GM23338 (cell line): ENCODE data around the gene GTSF1L. TPM values are rescaled to one million over a fixed set of nuclear protein-coding genes. Genes with fewer than 3 reads are reported as not detected.

Experiments used
- ATAC-seq: fragments of 200-7000 bp; cut with Tn5 transposase; 3 replicates; pipeline ENCODE4 v1.9.1; 2020
- DNase-seq: peaks from one replicate; pipeline ENCODE4 v3.0.0-alpha.2; 2015; ENCODE audit warnings: low spot score
- H2AFZ ChIP-seq: fragments of 200-600 bp; sonication (generic); 2 replicates; pipeline ENCODE4 v1.8.0; 2016; ENCODE audit warnings: antibody characterized with exemption, mild to moderate bottlenecking, moderate library complexity
- H3F3A ChIP-seq: fragments of 200-600 bp; sonication (generic); replicated peaks from 2 replicates; pipeline ENCODE4 v1.8.0; 2017; ENCODE audit warnings: antibody characterized with exemption, mixed run types, low read depth
- H3K27ac ChIP-seq: fragments of 200-600 bp; sonication (generic); 2 replicates; pipeline ENCODE4 v1.6.1; 2016; ENCODE audit warnings: low read depth
- H3K27me3 ChIP-seq: fragments of 200-600 bp; sonication (generic); 2 replicates; pipeline ENCODE4 v1.8.0; 2016; ENCODE audit warnings: mild to moderate bottlenecking, mixed run types, moderate library complexity; ENCODE audit not compliant: insufficient read depth
- H3K36me3 ChIP-seq: fragments of 200-600 bp; sonication (generic); 2 replicates; pipeline ENCODE4 v1.8.0; 2016; ENCODE audit warnings: mild to moderate bottlenecking; ENCODE audit not compliant: insufficient read depth
- H3K4me1 ChIP-seq: fragments of 200-600 bp; sonication (generic); 2 replicates; pipeline ENCODE4 v1.8.0; 2016; ENCODE audit warnings: mild to moderate bottlenecking, moderate library complexity; ENCODE audit not compliant: insufficient read depth
- H3K4me2 ChIP-seq: fragments of 200-600 bp; sonication (generic); 2 replicates; pipeline ENCODE4 v1.7.1; 2017; ENCODE audit warnings: mixed run types
- H3K4me3 ChIP-seq: fragments of 200-600 bp; sonication (generic); 2 replicates; pipeline ENCODE4 v1.6.1; 2016; ENCODE audit warnings: mixed run types
- H3K79me2 ChIP-seq: fragments of 200-600 bp; sonication (generic); replicated peaks from 2 replicates; pipeline ENCODE4 v1.8.0; 2017; ENCODE audit warnings: mild to moderate bottlenecking; ENCODE audit not compliant: insufficient read depth
- H3K9me2 ChIP-seq: fragments of 200-600 bp; sonication (generic); 2 replicates; pipeline ENCODE4 v1.8.0; 2017; ENCODE audit not compliant: insufficient read depth
- H4K20me1 ChIP-seq: fragments of 200-600 bp; sonication (generic); replicated peaks from 2 replicates; pipeline ENCODE4 v1.8.0; 2017; ENCODE audit warnings: mild to moderate bottlenecking; ENCODE audit not compliant: insufficient read depth
- H3K27ac Mint-ChIP-seq: 2 replicates; pipeline ENCODE4 v1.8.0; 2020; ENCODE audit warnings: inconsistent platforms, mild to moderate bottlenecking, moderate library complexity, mixed read lengths
- H3K27me3 Mint-ChIP-seq: 3 replicates; pipeline ENCODE4 v1.8.0; 2022; ENCODE audit warnings: low read depth, mild to moderate bottlenecking, moderate library complexity, mixed read lengths, inconsistent platforms; ENCODE audit not compliant: insufficient read depth, poor library complexity
- H3K36me3 Mint-ChIP-seq: 3 replicates; pipeline ENCODE4 v1.8.0; 2021; ENCODE audit warnings: low read depth, mild to moderate bottlenecking, inconsistent platforms, moderate library complexity, mixed read lengths
- H3K4me1 Mint-ChIP-seq: 3 replicates; pipeline ENCODE4 v1.8.0; 2020; ENCODE audit warnings: mild to moderate bottlenecking, inconsistent platforms, mixed read lengths
- H3K4me3 Mint-ChIP-seq: 3 replicates; pipeline ENCODE4 v1.8.0; 2021; ENCODE audit warnings: moderate library complexity, mild to moderate bottlenecking, inconsistent platforms, mixed read lengths
- H3K9me3 Mint-ChIP-seq: 3 replicates; pipeline ENCODE4 v1.8.0; 2020; ENCODE audit warnings: moderate library complexity, mild to moderate bottlenecking, inconsistent platforms, mixed read lengths
- EZH2phosphoT487 ChIP-seq: fragments of 200-600 bp; sonication (generic); IDR thresholded peaks from one replicate; pipeline ENCODE4 v1.8.1; 2018; ENCODE audit warnings: antibody characterized with exemption; ENCODE audit not compliant: unreplicated experiment
- JUNB ChIP-seq: IDR thresholded peaks from one replicate; pipeline ENCODE4 v1.6.1; 2016; ENCODE audit warnings: antibody characterized with exemption; ENCODE audit not compliant: unreplicated experiment
- POLR2AphosphoS5 ChIP-seq: IDR thresholded peaks from 2 replicates; pipeline ENCODE4 v1.6.1; 2016; ENCODE audit warnings: antibody characterized with exemption, low read depth
- polyA plus RNA-seq: library from polyadenylated mRNA; unstranded; fragments of >200 nt; fragmentation: Nextera tagmentation; extraction: Ambion mirVana; gene quantifications from 2 replicates; pipeline ENCODE4 v1.2.1, GENCODE V29; 2016
- total RNA-seq: library from RNA; depleted of rRNA; stranded (reverse); fragments of >200 nt; shearing (Covaris generic); gene quantifications from 2 replicates; pipeline ENCODE4 v1.2.3, GENCODE V29; 2014
- TF ChIP-seq, protein P1 (sequence below): fragments of 250-450 bp; sonication (Bioruptor Pico); IDR thresholded peaks from 2 replicates; pipeline ENCODE4 v1.5.0; 2020; ENCODE audit warnings: mild to moderate bottlenecking, moderate library complexity
- TF ChIP-seq, protein P2 (sequence below): IDR thresholded peaks from one replicate; pipeline ENCODE4 v1.6.1; 2018; ENCODE audit warnings: antibody characterized with exemption; ENCODE audit not compliant: unreplicated experiment
- TF ChIP-seq, protein P3 (sequence below): IDR thresholded peaks from 2 replicates; pipeline ENCODE4 v1.6.1; 2016; ENCODE audit warnings: antibody characterized with exemption

The GTSF1L gene
- total and polyA plus RNA-seq, 2 experiments from 2014 or later, result not detected

DNA sequence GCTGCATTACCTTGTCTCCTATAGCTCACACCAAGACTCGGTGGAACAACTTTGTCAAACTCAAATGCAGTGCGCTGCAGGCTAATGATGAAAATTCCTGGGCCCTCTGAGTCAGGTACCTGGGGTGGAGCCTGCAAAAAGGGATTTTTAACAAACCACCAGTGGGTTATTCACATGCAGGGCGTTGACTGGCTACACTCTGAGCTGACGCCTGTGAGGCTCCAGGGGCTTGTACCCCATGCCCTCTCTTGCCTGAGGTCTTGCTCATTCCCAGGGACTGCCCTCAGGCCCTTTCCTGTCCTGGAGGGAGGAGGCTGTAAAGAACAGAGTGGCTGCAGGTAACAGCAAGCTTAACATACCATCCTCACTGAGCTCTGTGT is 9.2 kb downstream of the GTSF1L start (continued):
- TF ChIP-seq, protein P1, sequence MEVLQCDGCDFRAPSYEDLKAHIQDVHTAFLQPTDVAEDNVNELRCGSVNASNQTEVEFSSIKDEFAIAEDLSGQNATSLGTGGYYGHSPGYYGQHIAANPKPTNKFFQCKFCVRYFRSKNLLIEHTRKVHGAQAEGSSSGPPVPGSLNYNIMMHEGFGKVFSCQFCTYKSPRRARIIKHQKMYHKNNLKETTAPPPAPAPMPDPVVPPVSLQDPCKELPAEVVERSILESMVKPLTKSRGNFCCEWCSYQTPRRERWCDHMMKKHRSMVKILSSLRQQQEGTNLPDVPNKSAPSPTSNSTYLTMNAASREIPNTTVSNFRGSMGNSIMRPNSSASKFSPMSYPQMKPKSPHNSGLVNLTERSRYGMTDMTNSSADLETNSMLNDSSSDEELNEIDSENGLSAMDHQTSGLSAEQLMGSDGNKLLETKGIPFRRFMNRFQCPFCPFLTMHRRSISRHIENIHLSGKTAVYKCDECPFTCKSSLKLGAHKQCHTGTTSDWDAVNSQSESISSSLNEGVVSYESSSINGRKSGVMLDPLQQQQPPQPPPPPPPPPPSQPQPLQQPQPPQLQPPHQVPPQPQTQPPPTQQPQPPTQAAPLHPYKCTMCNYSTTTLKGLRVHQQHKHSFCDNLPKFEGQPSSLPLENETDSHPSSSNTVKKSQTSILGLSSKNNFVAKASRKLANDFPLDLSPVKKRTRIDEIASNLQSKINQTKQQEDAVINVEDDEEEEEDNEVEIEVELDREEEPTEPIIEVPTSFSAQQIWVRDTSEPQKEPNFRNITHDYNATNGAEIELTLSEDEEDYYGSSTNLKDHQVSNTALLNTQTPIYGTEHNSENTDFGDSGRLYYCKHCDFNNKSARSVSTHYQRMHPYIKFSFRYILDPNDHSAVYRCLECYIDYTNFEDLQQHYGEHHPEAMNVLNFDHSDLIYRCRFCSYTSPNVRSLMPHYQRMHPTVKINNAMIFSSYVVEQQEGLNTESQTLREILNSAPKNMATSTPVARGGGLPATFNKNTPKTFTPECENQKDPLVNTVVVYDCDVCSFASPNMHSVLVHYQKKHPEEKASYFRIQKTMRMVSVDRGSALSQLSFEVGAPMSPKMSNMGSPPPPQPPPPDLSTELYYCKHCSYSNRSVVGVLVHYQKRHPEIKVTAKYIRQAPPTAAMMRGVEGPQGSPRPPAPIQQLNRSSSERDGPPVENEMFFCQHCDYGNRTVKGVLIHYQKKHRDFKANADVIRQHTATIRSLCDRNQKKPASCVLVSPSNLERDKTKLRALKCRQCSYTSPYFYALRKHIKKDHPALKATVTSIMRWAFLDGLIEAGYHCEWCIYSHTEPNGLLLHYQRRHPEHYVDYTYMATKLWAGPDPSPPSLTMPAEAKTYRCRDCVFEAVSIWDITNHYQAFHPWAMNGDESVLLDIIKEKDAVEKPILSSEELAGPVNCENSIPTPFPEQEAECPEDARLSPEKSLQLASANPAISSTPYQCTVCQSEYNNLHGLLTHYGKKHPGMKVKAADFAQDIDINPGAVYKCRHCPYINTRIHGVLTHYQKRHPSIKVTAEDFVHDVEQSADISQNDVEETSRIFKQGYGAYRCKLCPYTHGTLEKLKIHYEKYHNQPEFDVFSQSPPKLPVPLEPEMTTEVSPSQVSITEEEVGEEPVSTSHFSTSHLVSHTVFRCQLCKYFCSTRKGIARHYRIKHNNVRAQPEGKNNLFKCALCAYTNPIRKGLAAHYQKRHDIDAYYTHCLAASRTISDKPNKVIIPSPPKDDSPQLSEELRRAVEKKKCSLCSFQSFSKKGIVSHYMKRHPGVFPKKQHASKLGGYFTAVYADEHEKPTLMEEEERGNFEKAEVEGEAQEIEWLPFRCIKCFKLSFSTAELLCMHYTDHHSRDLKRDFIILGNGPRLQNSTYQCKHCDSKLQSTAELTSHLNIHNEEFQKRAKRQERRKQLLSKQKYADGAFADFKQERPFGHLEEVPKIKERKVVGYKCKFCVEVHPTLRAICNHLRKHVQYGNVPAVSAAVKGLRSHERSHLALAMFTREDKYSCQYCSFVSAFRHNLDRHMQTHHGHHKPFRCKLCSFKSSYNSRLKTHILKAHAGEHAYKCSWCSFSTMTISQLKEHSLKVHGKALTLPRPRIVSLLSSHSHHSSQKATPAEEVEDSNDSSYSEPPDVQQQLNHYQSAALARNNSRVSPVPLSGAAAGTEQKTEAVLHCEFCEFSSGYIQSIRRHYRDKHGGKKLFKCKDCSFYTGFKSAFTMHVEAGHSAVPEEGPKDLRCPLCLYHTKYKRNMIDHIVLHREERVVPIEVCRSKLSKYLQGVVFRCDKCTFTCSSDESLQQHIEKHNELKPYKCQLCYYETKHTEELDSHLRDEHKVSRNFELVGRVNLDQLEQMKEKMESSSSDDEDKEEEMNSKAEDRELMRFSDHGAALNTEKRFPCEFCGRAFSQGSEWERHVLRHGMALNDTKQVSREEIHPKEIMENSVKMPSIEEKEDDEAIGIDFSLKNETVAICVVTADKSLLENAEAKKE, result no peak

DNA sequence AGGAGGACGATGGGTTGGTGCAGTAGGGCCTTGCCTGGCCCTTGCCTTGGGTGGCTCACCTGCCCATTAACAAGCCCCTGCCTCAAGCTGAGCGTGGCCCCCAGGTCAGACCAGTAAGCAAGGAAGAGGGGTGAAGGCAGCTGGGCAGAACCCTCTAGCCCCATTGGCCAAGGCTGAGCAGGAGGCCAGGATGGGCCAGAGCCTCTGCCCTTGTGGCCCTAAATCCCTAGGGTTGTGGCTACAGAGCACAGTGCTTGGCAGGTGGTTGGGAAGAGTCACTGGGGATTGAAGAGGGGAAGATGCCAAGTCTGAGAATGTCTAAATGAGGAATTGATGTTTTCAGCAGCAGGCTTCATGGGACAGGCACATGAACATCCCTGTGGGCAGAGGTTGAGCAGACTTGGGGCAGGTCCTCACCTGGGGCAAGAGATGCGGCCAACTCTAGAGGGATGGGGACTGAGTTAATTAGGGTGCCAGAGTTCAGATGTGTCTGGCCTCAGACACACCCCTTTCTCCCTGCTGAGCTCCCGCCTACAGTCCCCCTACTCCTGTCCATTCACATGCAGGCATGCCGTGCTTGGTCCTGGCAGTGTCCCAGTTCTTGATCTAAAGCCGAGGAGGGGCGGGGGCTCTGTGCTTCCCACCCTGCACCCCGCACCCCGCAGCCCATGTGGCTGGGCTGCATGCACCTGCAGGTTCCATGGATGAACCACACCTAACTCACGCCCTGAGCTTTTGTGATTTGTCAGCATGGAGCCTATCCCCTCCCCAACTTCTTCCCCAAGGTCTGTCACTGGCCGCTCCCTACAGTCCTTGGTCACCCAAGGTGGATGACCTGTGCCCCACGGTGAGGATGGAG is 9.8 kb downstream of the GTSF1L start:
- no peak overlapping the region for H3K4me2 ChIP-seq
- no peaks in the 10 kb centered on the region for H3K27me3 ChIP-seq
- H3K79me2 ChIP-seq, result no peaks in the 10 kb centered on the region
- H3K27ac ChIP-seq, result no peak overlapping the region
- no peaks in the 10 kb centered on the region; the same call in none of the 2 replicates for H4K20me1 ChIP-seq
- Mint-ChIP-seq H3K36me3 (peaks cover 44% of the 10 kb centered on the region), H3K27ac (no peak overlapping the region), H3K4me1 (peaks cover 7% of the 10 kb centered on the region; the same call in 1 of the 3 replicates), H3K9me3 (no peaks in the 10 kb centered on the region; the same call in 2 of the 3 replicates), H3K4me3 (no peak overlapping the region), H3K27me3 (peaks cover 6% of the 10 kb centered on the region)
- H3K4me3 ChIP-seq, result no peak overlapping the region
- H3F3A ChIP-seq, result no peaks in the 10 kb centered on the region
- no peak overlapping the region for H2AFZ ChIP-seq
- ATAC-seq (no peak), DNase-seq (no peak)
- H3K36me3 ChIP-seq, result 0 out of 2 replicates have a peak, but pooled peaks cover 8% of the 10 kb centered on the region
- no peaks in the 10 kb centered on the region; the same call in 1 of the 2 replicates for H3K4me1 ChIP-seq
- H3K9me2 ChIP-seq, result no peaks in the 10 kb centered on the region
- no peak for TF ChIP-seq EZH2phosphoT487
- TF ChIP-seq, protein P2, sequence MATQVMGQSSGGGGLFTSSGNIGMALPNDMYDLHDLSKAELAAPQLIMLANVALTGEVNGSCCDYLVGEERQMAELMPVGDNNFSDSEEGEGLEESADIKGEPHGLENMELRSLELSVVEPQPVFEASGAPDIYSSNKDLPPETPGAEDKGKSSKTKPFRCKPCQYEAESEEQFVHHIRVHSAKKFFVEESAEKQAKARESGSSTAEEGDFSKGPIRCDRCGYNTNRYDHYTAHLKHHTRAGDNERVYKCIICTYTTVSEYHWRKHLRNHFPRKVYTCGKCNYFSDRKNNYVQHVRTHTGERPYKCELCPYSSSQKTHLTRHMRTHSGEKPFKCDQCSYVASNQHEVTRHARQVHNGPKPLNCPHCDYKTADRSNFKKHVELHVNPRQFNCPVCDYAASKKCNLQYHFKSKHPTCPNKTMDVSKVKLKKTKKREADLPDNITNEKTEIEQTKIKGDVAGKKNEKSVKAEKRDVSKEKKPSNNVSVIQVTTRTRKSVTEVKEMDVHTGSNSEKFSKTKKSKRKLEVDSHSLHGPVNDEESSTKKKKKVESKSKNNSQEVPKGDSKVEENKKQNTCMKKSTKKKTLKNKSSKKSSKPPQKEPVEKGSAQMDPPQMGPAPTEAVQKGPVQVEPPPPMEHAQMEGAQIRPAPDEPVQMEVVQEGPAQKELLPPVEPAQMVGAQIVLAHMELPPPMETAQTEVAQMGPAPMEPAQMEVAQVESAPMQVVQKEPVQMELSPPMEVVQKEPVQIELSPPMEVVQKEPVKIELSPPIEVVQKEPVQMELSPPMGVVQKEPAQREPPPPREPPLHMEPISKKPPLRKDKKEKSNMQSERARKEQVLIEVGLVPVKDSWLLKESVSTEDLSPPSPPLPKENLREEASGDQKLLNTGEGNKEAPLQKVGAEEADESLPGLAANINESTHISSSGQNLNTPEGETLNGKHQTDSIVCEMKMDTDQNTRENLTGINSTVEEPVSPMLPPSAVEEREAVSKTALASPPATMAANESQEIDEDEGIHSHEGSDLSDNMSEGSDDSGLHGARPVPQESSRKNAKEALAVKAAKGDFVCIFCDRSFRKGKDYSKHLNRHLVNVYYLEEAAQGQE, result no peak
- TF ChIP-seq POLR2AphosphoS5, result no peak
- TF ChIP-seq, protein P3, sequence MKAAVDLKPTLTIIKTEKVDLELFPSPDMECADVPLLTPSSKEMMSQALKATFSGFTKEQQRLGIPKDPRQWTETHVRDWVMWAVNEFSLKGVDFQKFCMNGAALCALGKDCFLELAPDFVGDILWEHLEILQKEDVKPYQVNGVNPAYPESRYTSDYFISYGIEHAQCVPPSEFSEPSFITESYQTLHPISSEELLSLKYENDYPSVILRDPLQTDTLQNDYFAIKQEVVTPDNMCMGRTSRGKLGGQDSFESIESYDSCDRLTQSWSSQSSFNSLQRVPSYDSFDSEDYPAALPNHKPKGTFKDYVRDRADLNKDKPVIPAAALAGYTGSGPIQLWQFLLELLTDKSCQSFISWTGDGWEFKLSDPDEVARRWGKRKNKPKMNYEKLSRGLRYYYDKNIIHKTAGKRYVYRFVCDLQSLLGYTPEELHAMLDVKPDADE, result no peak
- TF ChIP-seq JUNB, result no peak
